ENCODE results near the gene GRIK1. TPM values are rescaled to one million over a fixed set of nuclear protein-coding genes. Genes with fewer than 3 reads are reported as not detected.

The GRIK1 gene
- total RNA-seq, 4 donors from 2014 or later, result 0.13 to 0.97 (median 0.38) TPM

DNA sequence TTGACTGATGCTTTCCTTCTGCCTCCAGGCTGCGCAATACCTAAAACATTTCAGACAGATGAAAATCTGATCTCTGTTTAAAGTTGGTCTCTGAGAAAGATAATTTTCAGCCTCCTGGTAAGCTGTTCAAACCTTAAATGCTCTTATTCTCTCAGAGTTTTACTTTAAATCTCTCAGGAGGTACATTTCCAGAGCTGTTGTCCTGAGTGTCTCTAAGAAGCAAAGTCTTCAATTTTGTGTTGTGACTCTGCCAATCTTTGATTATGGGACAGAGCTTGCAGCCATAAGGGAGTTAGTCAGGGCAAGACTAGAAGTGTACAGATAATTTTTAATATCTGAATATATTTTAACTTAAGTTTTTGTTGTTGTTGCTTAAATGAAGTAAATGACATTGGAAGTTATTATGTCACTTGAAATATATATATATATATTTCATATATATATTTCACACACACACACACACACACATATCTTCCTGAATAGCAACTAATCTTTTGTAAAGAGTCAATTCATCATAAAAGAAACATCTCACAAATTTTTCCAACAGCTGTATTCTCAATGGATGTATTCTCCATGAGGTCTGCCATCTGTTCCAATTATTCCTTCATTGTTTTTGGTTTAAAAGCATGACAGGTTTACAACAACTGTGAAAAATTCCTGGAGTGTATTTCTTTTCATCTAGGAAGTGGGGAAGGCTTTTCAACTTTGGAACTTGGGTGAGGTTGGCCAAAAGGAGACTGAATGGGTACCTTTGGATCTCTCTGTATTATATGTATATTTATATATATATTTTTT lies 381.7 kb downstream of the GRIK1 start:
- Histone ChIP-seq H3K27ac (no peak overlapping the region), H3K4me1 (no peaks in the 10 kb centered on the region), H3K4me3 (no peak overlapping the region), H3K9me3 (no peaks in the 10 kb centered on the region), H3K27me3 (no peaks in the 10 kb centered on the region), H3K36me3 (no peaks in the 10 kb centered on the region)
- DNase-seq (ENCODE audit: low spot score in 2 of 2), result no peak
- no peak for TF ChIP-seq POLR2AphosphoS5 (IDR thresholded peaks at IDR 0.05)
- TF ChIP-seq, protein P1, sequence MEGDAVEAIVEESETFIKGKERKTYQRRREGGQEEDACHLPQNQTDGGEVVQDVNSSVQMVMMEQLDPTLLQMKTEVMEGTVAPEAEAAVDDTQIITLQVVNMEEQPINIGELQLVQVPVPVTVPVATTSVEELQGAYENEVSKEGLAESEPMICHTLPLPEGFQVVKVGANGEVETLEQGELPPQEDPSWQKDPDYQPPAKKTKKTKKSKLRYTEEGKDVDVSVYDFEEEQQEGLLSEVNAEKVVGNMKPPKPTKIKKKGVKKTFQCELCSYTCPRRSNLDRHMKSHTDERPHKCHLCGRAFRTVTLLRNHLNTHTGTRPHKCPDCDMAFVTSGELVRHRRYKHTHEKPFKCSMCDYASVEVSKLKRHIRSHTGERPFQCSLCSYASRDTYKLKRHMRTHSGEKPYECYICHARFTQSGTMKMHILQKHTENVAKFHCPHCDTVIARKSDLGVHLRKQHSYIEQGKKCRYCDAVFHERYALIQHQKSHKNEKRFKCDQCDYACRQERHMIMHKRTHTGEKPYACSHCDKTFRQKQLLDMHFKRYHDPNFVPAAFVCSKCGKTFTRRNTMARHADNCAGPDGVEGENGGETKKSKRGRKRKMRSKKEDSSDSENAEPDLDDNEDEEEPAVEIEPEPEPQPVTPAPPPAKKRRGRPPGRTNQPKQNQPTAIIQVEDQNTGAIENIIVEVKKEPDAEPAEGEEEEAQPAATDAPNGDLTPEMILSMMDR (IDR thresholded peaks at IDR 0.05), result no peak
- no peak for TF ChIP-seq POLR2A (IDR thresholded peaks at IDR 0.05)
- TF ChIP-seq EP300 (IDR thresholded peaks at IDR 0.05), result no peak
- 92% methylated on average over 1 of the region's 1 CpG for WGBS

DNA sequence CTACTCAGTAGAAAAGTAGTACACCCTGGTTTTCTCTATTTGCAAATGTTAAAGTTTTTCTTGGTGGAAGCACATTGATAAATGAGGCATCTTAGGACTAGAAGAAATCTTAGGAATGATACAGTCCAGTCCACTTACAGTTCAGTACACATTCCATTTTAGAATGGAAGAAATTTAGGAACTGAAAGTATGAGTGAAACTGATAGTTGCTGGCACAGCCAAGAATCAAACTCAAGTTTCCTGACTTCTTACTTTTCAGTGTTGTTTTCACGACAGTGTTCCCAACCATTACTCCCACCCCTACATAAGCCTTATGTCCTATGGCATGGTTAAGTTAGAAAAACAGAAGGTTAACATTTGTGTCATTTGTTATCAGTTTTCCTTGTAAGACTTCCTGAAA lies 382.6 kb downstream of the GRIK1 start:
- TF ChIP-seq POLR2AphosphoS5 (IDR thresholded peaks at IDR 0.05) (no peak), POLR2A (IDR thresholded peaks at IDR 0.05) (no peak)
- WGBS, result 73% methylated on average over 1 of the region's 1 CpG
- no peak overlapping the region for H3K27ac ChIP-seq

DNA sequence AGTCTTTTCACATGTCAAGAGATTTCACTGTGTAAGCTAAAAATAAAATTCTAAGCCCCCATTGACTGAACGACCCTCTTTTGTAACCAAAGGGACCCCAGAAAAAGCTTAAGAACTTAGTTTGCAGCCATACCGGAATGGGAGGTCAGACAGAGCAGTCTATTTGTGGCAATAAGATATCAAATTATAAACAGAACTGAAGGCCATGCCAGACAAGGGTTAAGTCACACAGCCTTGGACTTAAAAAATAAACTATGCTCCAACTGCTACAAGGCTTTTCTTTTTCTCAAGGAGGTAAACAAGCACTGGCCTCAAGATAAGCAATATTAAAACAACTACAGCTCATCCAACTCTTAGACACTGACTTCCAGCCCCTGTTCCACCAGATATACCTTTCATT lies 384.2 kb downstream of the GRIK1 start:
- Histone ChIP-seq H3K4me3 (no peak overlapping the region), H3K27me3 (no peaks in the 10 kb centered on the region), H3K9me3 (no peaks in the 10 kb centered on the region), H3K27ac (no peak overlapping the region), H3K4me1 (no peaks in the 10 kb centered on the region), H3K36me3 (no peaks in the 10 kb centered on the region)
- TF ChIP-seq POLR2A (IDR thresholded peaks at IDR 0.05) (no peak), EP300 (IDR thresholded peaks at IDR 0.05) (no peak)
- DNase-seq (ENCODE audit: low spot score in 2 of 2), result no peak
- 75% methylated on average over 2 of the region's 2 CpGs for WGBS

More for the DNA sequence above, 382.6 kb downstream of the GRIK1 start:
- H3K4me3 ChIP-seq, result no peak overlapping the region
- no peaks in the 10 kb centered on the region for H3K27me3 ChIP-seq
- DNase-seq (ENCODE audit: low spot score in 2 of 2), result no peak
- no peaks in the 10 kb centered on the region for H3K9me3 ChIP-seq
- no peaks in the 10 kb centered on the region for H3K36me3 ChIP-seq
- no peaks in the 10 kb centered on the region for H3K4me1 ChIP-seq

DNA sequence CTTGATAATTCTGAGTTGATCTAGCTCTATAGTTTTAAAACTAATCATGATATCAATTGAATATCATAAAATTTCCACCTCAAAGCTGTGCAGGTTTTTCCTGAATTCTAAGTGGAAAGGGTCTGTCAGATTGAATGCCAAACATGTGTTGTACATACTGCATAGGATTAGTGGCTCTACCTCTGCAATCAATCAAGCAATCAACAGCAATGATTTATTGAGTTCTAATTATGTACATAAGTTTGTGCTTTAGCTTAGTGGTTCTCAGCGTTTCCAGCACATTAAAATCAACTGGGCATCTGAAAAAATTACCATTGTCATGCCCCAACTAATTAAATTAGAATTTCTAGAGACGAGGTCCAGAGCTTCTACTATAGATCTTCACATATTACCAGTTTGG lies 389.6 kb downstream of the GRIK1 start:
- no peaks in the 10 kb centered on the region for H3K27me3 ChIP-seq
- DNase-seq (ENCODE audit: low spot score in 2 of 2), result no peak
- H3K4me1 ChIP-seq, result no peaks in the 10 kb centered on the region
- no peaks in the 10 kb centered on the region for H3K9me3 ChIP-seq
- WGBS, result 65% methylated on average over 2 of the region's 2 CpGs
- TF ChIP-seq EP300 (IDR thresholded peaks at IDR 0.05) (no peak), POLR2AphosphoS5 (IDR thresholded peaks at IDR 0.05) (no peak), POLR2A (IDR thresholded peaks at IDR 0.05) (no peak)
- TF ChIP-seq, protein P1 (IDR thresholded peaks at IDR 0.05), result no peak
- no peaks in the 10 kb centered on the region for H3K36me3 ChIP-seq
- H3K27ac ChIP-seq, result no peak overlapping the region
- no peak overlapping the region for H3K4me3 ChIP-seq

DNA sequence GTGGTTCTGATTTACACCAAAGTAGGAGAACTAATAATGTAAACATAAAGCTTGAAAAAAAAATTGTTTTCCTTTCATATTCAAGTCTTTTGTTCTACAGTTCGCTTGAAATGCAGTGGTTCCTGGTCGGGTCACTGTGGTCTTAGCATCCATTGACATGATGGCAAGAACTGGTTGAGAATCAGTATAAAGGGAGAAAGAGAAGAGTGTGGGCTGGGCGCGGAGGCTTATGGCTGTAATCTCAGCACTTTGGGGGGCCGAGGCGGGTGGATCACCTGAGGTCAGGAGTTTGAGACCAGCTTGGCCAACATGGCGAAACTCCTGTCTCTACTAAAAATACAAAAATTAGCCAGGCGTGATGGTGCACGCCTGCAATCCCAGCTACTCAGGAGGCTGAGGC lies 390.2 kb downstream of the GRIK1 start:
- no peaks in the 10 kb centered on the region for H3K27me3 ChIP-seq
- TF ChIP-seq EP300 (IDR thresholded peaks at IDR 0.05), result no peak
- TF ChIP-seq, protein P1 (IDR thresholded peaks at IDR 0.05), result no peak
- no peak for TF ChIP-seq POLR2A (IDR thresholded peaks at IDR 0.05)
- TF ChIP-seq POLR2AphosphoS5 (IDR thresholded peaks at IDR 0.05), result no peak
- H3K4me3 ChIP-seq, result no peak overlapping the region
- no peak for DNase-seq (ENCODE audit: low spot score in 2 of 2)
- H3K27ac ChIP-seq, result no peak overlapping the region
- no peaks in the 10 kb centered on the region for H3K9me3 ChIP-seq
- H3K4me1 ChIP-seq, result no peaks in the 10 kb centered on the region
- WGBS, result 95% methylated on average over 9 of the region's 9 CpGs
- no peaks in the 10 kb centered on the region for H3K36me3 ChIP-seq

DNA sequence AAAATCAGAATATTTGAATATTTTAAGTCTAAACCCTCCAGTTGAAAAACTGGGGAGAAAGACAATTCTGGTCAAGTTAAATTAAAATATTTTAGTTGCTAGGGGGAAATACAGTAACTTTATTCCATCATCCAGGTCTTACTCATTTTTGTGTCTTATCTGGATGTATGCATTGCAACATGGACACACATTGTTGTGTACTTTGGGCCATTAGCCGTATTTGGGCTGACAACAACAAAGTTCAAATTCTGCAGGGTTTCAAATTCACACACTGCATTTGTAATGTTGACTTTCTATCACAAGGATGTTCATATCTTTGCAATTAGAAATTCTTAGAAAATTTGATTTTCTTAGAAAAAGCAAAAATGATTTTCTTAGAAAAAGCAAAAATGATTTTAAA lies 391.8 kb downstream of the GRIK1 start:
- 94% methylated on average over 1 of the region's 1 CpG for WGBS

More for the DNA sequence above, 391.8 kb downstream of the GRIK1 start:
- H3K4me1 ChIP-seq, result no peaks in the 10 kb centered on the region
- H3K27ac ChIP-seq, result no peak overlapping the region
- H3K9me3 ChIP-seq, result no peaks in the 10 kb centered on the region
- H3K36me3 ChIP-seq, result no peaks in the 10 kb centered on the region
- no peak overlapping the region for H3K4me3 ChIP-seq
- DNase-seq (ENCODE audit: low spot score in 2 of 2), result no peak
- no peak for TF ChIP-seq POLR2A (IDR thresholded peaks at IDR 0.05)
- no peak for TF ChIP-seq POLR2AphosphoS5 (IDR thresholded peaks at IDR 0.05)
- TF ChIP-seq, protein P1 (IDR thresholded peaks at IDR 0.05), result no peak
- no peak for TF ChIP-seq EP300 (IDR thresholded peaks at IDR 0.05)
- no peaks in the 10 kb centered on the region for H3K27me3 ChIP-seq

Measured in suprapubic skin (tissue), 4 donors.